Liver (tissue), 9 donors: Measurements from ENCODE around the gene SNCAIP. TPM values are rescaled to one million over a fixed set of nuclear protein-coding genes. Genes with fewer than 3 reads are reported as not detected.

Source experiments
- DNase-seq: peaks from one replicate; pipeline ENCODE4 v3.0.0-alpha.2; 2017; ENCODE audit warnings: low spot score
- H3K27ac ChIP-seq, 2 donors: one replicate each; pipeline ENCODE4 v1.7.0; 2013; ENCODE audit warnings: inconsistent platforms in 2 of 2, low read length in 2 of 2, control low read depth in 1 of 2, low read depth in 1 of 2, mild to moderate bottlenecking in 1 of 2
- H3K27me3 ChIP-seq, 4 donors: one replicate each; pipeline versions ENCODE4 v1.6.1 to v1.7.0; 2013; ENCODE audit warnings: low read length in 3 of 4, inconsistent platforms in 1 of 4, mild to moderate bottlenecking in 1 of 4, moderate library complexity in 1 of 4; ENCODE audit not compliant: control insufficient read depth in 4 of 4, insufficient read depth in 4 of 4
- H3K36me3 ChIP-seq, 4 donors: one replicate each; pipeline versions ENCODE4 v1.6.1 to v1.7.0; 2013; ENCODE audit warnings: low read length in 3 of 4, mild to moderate bottlenecking in 3 of 4, low read depth in 1 of 4, moderate library complexity in 1 of 4; ENCODE audit not compliant: control insufficient read depth in 4 of 4, insufficient read depth in 3 of 4
- H3K4me1 ChIP-seq, 4 donors: one replicate each; pipeline versions ENCODE4 v1.6.1 to v1.7.0; 2013; ENCODE audit warnings: low read length in 3 of 4, mild to moderate bottlenecking in 3 of 4, moderate library complexity in 1 of 4; ENCODE audit not compliant: control insufficient read depth in 4 of 4, insufficient read depth in 4 of 4
- H3K4me3 ChIP-seq, 3 donors: one replicate each; pipeline versions ENCODE4 v1.6.1 to v1.7.0; 2013; ENCODE audit warnings: low read length in 3 of 3, control low read depth in 1 of 3, low read depth in 1 of 3, mild to moderate bottlenecking in 1 of 3
- H3K9ac ChIP-seq, 2 donors: one replicate each; pipeline ENCODE4 v1.7.0; 2013; ENCODE audit warnings: low read length in 2 of 2, mild to moderate bottlenecking in 2 of 2, moderate library complexity in 2 of 2, control low read depth in 1 of 2, low read depth in 1 of 2
- H3K9me3 ChIP-seq, 4 donors: one replicate each; pipeline versions ENCODE4 v1.6.1 to v1.7.0; 2013; ENCODE audit warnings: low read length in 3 of 4; ENCODE audit not compliant: control insufficient read depth in 4 of 4
- ATF3 ChIP-seq: IDR thresholded peaks from 2 replicates; pipeline ENCODE4 v1.6.1; 2016; ENCODE audit warnings: antibody characterized with exemption
- CTCF ChIP-seq: fragments of 150-350 bp; IDR thresholded peaks from 2 replicates; pipeline ENCODE4 v1.5.1; 2017; ENCODE audit warnings: improper control_type of control experiment, low read depth, low read length; ENCODE audit not compliant: missing input control
- EGR1 ChIP-seq, 2 donors: IDR thresholded peaks; 2 replicates each; pipeline ENCODE4 v1.6.1; 2016 to 2018; ENCODE audit warnings: antibody characterized with exemption in 2 of 2, low read depth in 2 of 2
- FOXA1 ChIP-seq: IDR thresholded peaks from 2 replicates; pipeline ENCODE4 v1.6.1; 2016; ENCODE audit warnings: antibody characterized with exemption
- FOXA2 ChIP-seq: IDR thresholded peaks from 2 replicates; pipeline ENCODE4 v1.6.1; 2016; ENCODE audit warnings: antibody characterized with exemption
- GABPA ChIP-seq, 2 donors: IDR thresholded peaks in 1 of 2; conservative IDR thresholded peaks in 1 of 2; 2 replicates each; pipeline ENCODE4 v1.6.1; 2016; ENCODE audit warnings: antibody characterized with exemption in 2 of 2, mild to moderate bottlenecking in 1 of 2, moderate library complexity in 1 of 2
- HNF4A ChIP-seq, 2 donors: conservative IDR thresholded peaks; 2 replicates each; pipeline ENCODE4 v1.6.1; 2016; ENCODE audit warnings: antibody characterized with exemption in 2 of 2, mild to moderate bottlenecking in 2 of 2
- HNF4G ChIP-seq: IDR thresholded peaks from 2 replicates; pipeline ENCODE4 v1.6.1; 2016; ENCODE audit warnings: antibody characterized with exemption
- JUND ChIP-seq, 2 donors: IDR thresholded peaks; 2 replicates each; pipeline ENCODE4 v1.6.1; 2016; ENCODE audit warnings: antibody characterized with exemption in 2 of 2
- MAX ChIP-seq: IDR thresholded peaks from 2 replicates; pipeline ENCODE4 v1.6.1; 2016; ENCODE audit warnings: antibody characterized with exemption
- NR2F2 ChIP-seq: IDR thresholded peaks from 2 replicates; pipeline ENCODE4 v1.6.1; 2016; ENCODE audit warnings: antibody characterized with exemption
- RAD21 ChIP-seq, 2 donors: IDR thresholded peaks; 2 replicates each; pipeline ENCODE4 v1.6.1; 2016; ENCODE audit warnings: antibody characterized with exemption in 2 of 2, mild to moderate bottlenecking in 2 of 2
- REST ChIP-seq: IDR thresholded peaks from 2 replicates; pipeline ENCODE4 v1.6.1; 2016; ENCODE audit warnings: antibody characterized with exemption, mild to moderate bottlenecking
- RXRA ChIP-seq, 2 donors: IDR thresholded peaks; 2 replicates each; pipeline ENCODE4 v1.6.1; 2017 to 2018; ENCODE audit warnings: antibody characterized with exemption in 2 of 2, mild to moderate bottlenecking in 1 of 2
- SP1 ChIP-seq: IDR thresholded peaks from 2 replicates; pipeline ENCODE4 v1.6.1; 2018; ENCODE audit warnings: antibody characterized with exemption, mild to moderate bottlenecking
- TAF1 ChIP-seq: conservative IDR thresholded peaks from 2 replicates; pipeline ENCODE4 v1.6.1; 2016; ENCODE audit warnings: antibody characterized with exemption, mild to moderate bottlenecking
- YY1 ChIP-seq: IDR thresholded peaks from 2 replicates; pipeline ENCODE4 v1.6.1; 2016; ENCODE audit warnings: antibody characterized with exemption, mild to moderate bottlenecking
- ZBTB33 ChIP-seq: IDR thresholded peaks from 2 replicates; pipeline ENCODE4 v1.6.1; 2016; ENCODE audit warnings: antibody characterized with exemption
- WGBS: extraction: QIAGEN DNeasy Blood & Tissue Kit; methylation state at CpG from one replicate; pipeline ENCODE4 v1.1.7; 2013; 5-methylcytosine and 5-hydroxymethylcytosine counted together
- polyA plus RNA-seq, 2 donors: library from polyadenylated mRNA; stranded (reverse) in 1 of 2; unstranded in 1 of 2; fragments of 200-250 nt in 1 of 2; fragments of >200 nt in 1 of 2; fragmentation: Nextera tagmentation in 1 of 2; extraction: Ambion mirVana in 1 of 2; gene quantifications; one replicate each; pipeline versions ENCODE4 v1.2.1 to v1.2.3, GENCODE V29; 2013 to 2015
- total RNA-seq, 2 donors: library from RNA; depleted of rRNA; stranded (reverse); fragments of >200 nt; gene quantifications; one replicate each; pipeline ENCODE4 v1.2.3, GENCODE V29; 2014
- donor health status: healthy.
- donor health status: healthy.
- donor health status: healthy.
- donor health status: healthy.
- donor health status: healthy.

Gene SNCAIP
- total and polyA plus RNA-seq, 4 donors: 0.17 to 2.1 (median 0.74) TPM

- Histone ChIP-seq H3K9me3 (no peaks in the 10 kb centered on the region), H3K36me3 (no peaks in the 10 kb centered on the region), H3K27ac (no peak overlapping the region), H3K9ac (no peak overlapping the region), H3K4me3 (no peak overlapping the region), H3K4me1 (peaks cover 0 to 8% (median 2%) of the 10 kb centered on the region in 4 donors), H3K27me3 (no peaks in the 10 kb centered on the region)
- WGBS: 74% methylated on average over 2 of the region's 2 CpGs
- TF ChIP-seq FOXA1 (no peak), ATF3 (no peak), RAD21 (IDR thresholded peaks at IDR 0.05) (no peak), YY1 (no peak), NR2F2 (no peak), FOXA2 (no peak), EGR1 (IDR thresholded peaks at IDR 0.05; ENCODE audit: low read depth in 2 of 2) (no peak), HNF4G (no peak), TAF1 (no peak), HNF4A (conservative IDR thresholded peaks at IDR 0.05) (no peak), RXRA (IDR thresholded peaks at IDR 0.05) (no peak), CTCF (no peak), JUND (IDR thresholded peaks at IDR 0.05) (no peak), ZBTB33 (no peak), MAX (no peak), GABPA (IDR thresholded peaks at IDR 0.05 in 1 of 2, conservative IDR thresholded peaks at IDR 0.05 in 1 of 2) (no peak), REST (no peak), SP1 (no peak)
- no peak for DNase-seq
Observed at GRCh38 chr5:122375801-122376200, 63.8 kb downstream of the SNCAIP start.

GRCh38 chr5:122376250-122376649 lies 64.2 kb downstream of the SNCAIP start:
- H3K9ac ChIP-seq: no peak overlapping the region
- H3K4me3 ChIP-seq: no peak overlapping the region
- H3K27me3 ChIP-seq: no peaks in the 10 kb centered on the region
- no peak for DNase-seq
- H3K4me1 ChIP-seq: peaks cover 0 to 7% (median under 1%) of the 10 kb centered on the region in 4 donors
- H3K9me3 ChIP-seq: no peaks in the 10 kb centered on the region
- no peak for TF ChIP-seq MAX
- H3K36me3 ChIP-seq: no peaks in the 10 kb centered on the region
- H3K27ac ChIP-seq: no peak overlapping the region
